HG03175 (cell line): ENCODE results near the gene FBXL13.
"Not testable (repeated sequence)": the region's sequence is repeated elsewhere in the genome, so short reads cannot be mapped to it uniquely, and the experiment has no call there.

Experiments
- ATAC-seq: cut with Tn5 transposase; IDR thresholded peaks from one replicate; pipeline ENCODE4 v1.9.1; 2021; ENCODE audit warnings: mild to moderate bottlenecking, moderate library complexity; ENCODE audit not compliant: unreplicated experiment

FBXL13 gene

DNA sequence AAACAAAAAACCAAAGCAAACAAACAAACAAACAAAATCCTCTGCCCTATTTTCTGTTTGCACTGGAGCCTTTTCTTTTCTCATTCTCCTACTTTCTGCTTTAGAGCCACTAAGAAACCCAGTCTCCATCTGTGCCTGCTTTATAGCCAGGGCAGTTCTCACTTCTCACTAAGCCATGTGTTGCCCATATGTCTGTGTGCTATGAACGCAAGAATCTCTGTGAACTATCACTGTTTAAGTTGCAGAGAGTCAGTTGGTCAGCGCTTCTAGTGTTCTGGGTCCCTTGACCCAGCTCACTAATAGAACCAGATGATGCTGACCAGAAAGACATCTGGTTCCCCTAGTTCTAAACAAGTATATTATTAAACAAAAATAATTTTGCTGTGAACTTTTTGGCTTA, 244.4 kb downstream of the FBXL13 start:
- no peak for ATAC-seq

DNA sequence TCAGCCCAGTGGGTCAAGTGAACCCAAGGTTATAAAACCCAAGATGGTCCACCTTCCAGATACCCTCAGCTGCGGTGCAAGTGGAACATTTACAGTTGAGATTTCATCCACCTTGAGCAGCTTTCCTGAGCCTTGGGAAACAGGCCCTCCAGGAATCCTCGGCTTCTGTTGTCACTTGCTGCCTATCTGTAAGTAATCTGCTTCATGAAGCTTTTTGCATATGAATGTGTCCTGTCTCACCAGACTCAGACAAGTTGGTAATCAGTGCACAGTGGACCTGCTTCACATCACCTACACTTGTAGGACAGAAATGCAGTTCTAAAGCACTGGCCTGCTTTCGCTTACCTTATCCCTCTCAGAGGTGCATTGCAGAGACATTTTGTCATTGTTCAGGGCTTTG, 245.5 kb downstream of the FBXL13 start:
- ATAC-seq, result no peak

DNA sequence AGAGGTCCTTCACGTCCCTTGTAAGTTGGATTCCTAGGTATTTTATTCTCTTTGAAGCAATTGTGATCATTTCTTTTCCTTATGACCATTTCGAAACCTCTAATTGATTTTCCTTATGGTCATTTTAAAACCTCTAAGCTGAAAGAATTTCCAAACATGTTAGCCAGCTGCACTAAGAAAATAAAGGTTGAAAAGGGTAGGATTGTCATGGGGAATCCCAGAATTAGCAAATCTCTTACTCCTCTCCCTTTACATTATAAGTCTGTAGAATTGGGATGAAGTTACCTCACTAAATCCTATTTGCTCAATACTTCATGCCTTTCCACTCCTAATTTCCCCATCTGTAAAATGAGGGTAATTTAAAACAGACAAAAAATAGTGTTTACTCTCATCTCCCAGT, 246.3 kb downstream of the FBXL13 start:
- no peak for ATAC-seq

DNA sequence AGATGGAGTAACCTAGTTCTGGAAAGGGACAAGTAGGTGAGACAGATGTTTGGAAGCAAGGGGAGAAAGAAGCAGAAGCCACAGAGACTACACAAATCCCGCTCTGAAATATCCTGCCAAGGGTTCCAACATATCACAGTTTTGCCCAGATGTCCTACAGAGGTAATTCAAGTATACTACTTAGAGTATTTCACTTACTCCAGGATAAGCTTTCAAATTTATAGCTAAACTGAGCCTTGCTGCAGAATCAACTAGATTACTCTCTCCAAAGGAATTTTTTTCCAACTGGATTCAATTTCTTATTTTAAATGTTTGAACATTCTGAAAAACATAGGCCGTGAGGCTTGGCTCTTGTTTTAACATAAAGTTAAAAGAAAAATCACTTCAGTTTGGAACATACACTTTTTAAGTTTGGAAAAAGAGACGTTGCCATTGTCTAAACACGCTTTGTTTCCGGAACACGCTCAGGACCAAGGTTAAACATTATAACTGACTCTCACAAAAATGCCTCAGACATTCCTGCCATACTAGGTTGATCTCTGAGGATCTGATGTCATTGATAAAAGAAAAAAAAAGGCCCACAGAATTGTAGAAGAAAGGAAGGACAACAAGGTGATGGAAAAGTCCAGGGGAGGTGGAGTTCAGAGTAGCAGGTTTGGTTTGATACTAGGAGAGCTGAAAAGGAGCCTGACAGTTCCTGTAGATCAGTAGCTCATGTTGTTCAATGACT, 251.0 kb downstream of the FBXL13 start:
- ATAC-seq, result no peak

DNA sequence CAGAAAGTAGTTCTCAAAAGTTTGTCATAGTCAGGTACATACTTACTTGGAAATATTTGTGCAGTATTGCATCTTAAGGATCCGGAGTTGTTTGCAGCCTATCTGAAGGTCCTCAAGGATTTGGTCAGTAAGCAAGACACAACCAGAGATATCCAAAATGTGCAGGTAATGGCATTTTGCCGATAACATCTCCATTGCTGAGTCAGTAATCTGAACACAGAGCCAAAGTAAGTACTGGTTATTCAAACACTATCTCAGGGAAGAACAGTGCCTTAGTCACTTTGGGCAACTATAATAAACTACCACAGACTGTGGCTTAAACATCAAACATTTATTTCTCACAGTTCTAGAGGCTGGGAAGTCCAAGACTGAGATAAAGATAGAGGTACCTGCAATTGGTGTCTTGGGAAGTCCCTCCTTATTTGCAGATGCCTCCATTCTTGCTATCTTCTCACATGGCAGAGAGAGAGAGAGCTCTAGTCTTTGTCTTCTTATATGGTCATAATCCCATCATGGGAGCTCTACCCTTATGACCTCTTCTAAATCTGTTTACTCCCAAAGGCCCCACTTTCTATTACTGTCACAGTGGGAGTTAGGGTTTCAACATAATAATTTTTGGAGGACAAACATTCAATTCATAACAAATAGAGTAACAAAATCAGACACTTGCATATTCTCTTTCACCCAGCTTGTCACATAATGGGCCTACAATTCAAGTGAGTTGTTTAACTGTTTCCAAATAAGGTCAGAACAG, 252.4 kb downstream of the FBXL13 start:
- ATAC-seq, result no peak

DNA sequence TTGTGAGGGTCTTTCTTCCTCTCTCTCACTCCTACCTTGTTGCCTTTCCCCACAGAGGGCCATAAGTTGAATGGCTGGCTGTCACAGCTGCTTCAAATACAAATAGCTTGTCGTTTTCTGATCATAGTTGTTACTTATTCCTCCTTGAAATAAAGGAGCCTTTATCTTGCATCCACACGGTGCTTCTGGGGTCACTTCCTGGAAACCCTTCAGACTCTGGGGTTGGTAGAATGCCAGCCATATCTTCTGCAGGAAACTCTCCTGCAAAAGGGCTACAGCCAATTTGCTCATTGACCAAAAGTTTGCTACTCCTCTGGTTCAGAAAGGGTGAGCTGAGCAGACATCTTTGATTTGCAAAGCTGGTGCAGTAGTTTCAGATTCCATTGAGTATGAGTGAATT, 255.4 kb downstream of the FBXL13 start:
- ATAC-seq, result no peak

DNA sequence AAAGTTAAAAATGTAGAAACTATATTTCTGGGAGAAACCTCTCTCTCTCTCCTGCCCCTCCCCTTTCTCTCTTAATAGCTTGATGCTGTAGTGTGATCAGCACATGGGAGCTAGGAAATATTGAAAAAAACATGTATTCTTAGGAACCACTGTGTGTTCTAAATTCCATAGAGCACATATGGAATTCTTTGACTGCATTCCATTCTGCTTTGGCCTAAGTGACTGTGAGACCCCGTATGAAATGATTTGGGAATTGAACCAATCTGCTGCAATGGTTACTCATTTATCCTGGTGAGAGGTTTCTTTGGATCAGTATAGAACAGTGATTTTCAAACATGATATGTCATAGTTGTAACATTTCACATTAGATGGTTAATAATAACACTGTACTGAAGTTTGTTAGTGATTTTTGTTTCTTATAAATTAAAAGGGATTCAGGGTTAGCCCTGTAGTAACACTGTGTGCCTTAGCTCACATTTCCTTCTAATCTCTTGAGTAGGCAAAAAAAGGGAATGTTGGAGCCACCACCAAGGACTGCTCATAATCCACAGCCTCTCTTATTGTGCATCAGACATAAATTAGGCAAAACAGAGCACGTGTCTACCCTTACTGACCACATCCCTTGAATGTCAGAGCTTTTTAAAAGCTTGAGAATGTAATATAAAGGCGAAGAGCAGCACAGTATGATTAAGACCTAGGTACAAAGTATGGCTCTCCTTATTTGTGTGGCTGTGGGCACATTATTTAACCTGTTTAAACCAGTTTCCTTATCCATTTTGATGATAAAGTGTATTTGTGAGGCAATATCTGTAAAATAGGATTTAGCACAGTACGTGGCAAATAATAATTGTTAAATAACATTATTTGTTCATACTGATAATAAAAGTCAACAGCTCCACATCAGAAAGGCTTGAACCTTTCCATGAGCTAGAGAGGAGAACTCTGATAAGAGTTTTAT, 256.7 kb downstream of the FBXL13 start:
- no peak for ATAC-seq

DNA sequence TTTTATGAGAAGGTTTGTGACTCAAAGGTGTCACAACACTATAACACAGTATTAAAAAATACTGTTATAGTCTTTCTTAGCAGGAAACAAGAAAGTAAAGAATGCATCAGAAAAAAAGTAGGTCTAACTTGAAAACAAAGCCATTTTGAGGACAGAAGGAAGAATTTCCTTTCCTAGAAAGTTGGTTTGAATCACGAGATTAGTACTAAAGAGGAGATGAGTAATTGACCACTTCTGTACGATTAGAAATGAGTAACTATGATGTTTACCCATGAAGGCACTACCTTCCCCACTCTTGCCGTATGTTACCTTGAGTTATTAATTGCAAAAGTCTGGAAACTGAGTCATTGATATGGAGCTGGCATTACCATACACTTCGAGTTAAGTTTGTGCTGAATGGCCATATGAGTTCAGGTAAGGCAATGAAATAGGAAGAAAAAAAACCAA, 260.5 kb downstream of the FBXL13 start:
- ATAC-seq, result no peak

DNA sequence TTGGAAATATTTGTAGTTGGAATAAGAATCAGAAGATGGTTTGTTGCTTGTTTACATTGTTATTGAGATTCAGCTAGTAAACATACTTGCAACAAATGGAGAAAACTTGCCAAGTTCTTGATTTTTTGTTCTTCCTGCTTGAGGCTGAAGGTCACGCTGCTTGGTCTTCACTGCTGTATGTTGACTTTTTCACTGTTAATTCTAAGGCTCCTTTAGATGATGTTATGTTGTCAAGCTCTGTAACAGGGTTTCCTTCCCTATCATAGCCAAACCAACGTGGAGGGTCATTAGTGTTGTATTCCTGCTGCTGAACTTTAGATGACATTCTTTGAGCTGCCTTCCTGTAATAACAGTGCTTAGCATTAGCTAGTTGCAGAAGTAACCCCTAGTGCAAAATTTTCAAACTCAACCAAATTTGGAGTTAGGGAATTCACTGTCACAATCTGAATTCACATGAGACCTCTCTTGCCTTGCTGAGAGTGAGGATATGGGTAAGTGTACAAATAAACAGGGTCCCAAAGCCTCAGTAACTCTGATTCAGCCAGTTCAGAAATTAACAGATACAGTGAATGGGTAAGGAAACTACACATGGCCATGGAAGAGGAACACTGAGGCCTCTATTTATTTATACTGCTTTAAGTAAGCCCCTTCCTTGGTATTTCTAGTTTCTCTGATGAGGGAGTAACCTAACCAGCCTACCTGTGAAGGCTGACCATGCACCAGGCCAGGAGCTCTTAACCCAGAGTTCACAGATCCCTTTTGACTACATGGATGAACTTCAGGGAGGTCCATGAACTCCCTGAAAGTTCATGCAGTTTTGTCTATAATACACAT, 261.2 kb downstream of the FBXL13 start:
- ATAC-seq, result no peak

DNA sequence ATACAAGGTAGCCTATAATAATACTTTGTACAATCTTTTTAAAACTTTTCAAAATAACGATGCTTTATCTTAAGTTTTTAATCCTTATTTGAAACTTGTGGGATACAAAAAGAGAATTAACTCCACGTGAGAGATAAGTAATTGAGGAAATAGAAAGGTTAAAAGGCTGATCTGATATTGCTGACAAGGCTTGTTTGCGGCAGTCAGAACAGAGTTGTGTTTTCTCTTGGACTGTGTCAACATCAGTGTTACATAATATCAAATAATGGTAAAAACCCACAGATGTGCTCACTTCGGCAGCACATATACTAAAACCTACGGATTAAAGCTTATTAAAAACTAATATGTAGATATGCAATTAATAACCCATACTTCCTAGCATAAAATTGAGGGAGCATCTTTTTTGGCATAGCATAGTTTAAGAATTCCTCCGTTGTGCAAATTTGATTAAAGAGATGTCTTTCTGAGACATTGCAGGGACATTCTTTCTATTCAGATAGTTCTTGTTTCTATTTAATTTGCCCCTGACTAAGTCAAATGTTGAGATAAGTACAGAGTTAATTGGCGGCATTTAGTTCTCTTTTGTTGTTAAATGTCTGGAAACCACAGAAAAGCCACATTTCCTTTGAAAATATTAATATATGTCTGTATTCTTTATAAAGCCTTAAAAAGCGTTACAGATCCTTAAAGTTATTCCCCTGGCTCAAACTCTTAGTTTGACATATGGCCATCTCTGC, 262.5 kb downstream of the FBXL13 start:
- ATAC-seq, result no peak

DNA sequence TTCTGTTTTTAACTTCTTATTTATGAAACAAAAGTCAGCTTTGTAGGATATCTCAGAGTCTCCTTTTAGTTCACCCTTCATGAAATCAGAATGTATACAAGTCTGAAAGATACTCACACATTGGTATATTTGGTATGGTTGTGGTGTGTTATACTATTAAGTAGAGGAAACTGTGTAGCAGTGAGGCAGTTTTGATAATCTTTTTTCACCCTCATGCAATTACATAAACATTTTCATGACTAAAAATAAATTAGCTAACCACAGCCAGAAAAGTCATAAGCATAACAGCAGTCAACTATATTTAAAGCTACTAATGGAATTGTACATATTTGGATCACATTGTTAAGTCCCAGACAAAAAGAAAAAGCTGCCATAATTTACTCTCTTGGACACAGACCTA, 263.7 kb downstream of the FBXL13 start:
- no peak for ATAC-seq

DNA sequence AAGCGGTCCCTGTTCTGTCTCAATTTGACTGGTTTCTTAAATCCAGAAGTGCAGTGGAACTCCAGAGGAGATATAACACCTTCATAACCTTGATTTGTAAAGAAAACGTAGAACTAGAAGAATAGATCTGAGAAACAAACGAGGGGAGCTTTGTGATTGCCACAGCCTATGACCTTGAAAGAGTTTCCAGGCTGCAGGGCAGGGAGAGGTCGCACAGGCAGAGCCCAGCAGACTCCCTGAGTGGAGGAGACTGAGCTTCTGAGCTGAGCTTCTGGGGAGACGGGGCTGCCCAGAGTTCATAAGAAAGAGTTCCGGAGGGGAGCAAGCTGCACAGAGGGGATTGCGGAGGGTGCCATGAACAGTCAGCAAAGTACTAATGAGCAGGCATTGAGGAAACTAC, 268.0 kb downstream of the FBXL13 start:
- ATAC-seq, result no peak

DNA sequence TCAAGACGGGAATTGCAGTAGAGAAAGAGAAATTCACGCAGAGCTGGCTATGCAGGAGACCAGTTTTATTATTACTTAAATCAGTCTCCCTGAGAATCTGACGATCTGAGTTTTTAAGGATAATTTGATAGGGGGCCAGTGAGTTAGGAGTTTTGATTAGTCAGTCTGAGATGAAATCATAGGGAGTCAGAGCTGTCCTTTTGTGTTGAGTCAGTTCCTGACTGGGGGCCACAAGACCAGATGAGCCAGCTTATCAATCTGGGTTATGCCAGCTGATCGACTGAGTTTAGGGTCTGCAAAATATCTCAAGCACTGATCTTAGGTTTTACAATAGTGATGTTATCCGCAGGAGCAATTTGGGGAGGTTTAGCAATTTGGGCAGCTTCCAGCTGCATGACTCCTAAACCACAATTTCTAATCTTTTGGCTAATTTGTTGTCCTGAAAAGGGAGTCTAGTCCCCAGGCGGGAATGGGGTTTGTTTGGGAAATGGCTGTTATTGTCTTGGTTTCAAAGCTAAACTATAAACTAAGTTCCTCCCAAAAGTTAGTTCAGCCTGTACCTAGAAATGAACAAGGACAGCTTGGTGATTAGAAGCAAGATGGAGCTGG, 278.5 kb downstream of the FBXL13 start:
- ATAC-seq, result not testable (repeated sequence)

DNA sequence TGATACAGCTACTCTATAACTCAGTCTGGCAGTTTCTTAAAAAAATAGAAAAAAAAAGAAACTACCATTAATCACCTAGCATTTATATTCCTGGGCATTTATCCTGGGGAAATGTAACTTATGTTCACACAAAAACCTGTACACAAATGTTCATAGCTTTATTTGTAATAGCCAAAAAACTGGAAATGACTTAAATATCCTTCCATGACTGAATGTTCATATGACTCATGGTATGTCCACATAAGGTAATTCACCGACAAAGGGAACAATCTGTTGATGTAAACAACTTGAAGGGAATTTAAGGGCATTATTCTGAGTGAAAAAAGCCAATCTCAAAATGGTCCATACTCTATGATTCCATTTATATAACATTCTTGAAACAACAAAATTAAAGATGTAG, 280.0 kb downstream of the FBXL13 start:
- ATAC-seq, result not testable (repeated sequence)

DNA sequence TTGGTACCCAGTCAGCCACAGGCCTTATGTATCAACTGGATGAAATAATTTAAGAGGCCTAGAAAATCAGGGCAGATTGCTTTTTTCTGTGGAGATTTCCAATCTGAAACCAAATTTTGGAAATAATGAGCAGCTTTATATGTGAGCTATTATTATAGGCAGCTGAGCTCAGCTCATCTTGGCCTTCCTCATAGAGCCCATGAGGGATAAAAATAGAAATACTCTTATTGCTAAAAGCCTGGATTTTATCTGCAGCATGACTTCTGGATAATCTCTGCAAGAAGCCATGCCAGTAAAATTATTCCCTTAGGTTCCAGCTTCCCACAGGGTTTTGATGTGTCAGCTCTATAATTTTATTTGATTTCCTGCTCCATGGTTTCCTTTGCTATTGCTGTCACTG, 282.8 kb downstream of the FBXL13 start:
- not testable (repeated sequence) for ATAC-seq

DNA sequence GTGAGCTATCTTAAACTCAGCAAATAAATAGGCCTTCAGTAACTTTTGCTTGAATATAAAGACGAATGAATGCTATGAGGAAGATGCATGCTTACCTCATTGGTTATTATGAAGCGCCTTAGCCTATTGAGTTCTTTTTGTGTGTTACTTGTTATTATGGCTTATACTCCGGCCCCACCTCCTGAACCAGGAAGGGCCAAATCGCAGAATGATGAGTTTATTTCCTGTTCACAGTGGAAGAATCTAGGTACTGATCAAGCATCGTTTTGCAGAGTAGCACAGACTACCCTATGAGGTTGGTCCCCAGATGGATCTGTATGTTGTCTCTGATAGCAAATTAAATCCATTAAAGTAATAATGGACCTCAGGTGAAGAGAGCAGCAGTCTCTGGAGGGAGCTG, 283.2 kb downstream of the FBXL13 start:
- not testable (repeated sequence) for ATAC-seq

DNA sequence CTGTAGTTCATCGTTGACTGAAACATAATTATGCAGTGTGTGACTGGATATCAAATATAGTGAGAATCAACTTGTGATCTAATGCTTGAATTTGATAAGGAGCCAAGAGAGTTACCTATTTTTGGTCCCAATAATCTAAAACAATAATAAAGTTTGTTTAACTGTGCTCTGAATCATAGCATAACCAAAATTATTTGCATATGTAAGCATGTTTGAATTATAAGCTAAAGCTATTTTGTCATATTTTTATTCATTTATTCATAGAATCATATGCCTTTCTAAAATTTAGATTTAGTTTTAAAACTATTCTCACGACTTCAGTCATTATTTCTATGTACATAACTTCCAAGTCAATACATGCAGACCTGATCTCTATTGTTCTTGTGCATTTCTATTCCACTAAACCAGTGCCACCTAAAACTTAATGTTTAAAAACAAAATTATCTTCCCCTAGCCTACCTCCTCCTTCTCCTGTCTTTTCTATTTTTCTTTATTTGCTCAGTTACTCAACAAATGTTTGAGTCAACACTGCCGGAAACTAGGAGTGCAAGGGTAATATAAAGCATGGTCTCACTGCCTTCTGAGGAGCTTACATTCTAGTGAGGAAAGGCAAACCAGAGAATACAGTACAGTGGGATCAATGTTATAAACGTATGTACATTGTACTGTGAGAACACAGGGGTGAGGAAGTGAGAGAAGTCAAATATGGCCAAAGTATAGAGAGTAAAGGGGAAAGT, 284.1 kb downstream of the FBXL13 start:
- not testable (repeated sequence) for ATAC-seq

DNA sequence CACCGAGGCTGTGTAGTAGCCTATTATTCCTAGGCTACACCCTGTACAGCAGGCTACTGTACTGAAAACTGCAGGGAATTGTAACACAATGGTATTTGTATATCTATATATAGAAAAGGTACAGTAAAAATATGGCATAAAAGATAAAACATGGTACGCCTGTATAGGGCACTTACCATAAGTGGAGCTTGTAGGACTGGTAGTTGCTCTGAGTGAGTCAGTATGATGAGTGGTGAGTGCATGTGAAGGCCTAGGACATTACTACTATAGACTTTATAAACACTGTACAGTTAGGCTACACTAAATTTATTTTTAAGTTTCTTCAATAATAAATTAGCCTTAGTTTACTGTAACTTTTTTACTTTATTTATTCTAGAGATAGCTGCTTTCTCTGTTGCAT, 285.8 kb downstream of the FBXL13 start:
- ATAC-seq, result not testable (repeated sequence)

DNA sequence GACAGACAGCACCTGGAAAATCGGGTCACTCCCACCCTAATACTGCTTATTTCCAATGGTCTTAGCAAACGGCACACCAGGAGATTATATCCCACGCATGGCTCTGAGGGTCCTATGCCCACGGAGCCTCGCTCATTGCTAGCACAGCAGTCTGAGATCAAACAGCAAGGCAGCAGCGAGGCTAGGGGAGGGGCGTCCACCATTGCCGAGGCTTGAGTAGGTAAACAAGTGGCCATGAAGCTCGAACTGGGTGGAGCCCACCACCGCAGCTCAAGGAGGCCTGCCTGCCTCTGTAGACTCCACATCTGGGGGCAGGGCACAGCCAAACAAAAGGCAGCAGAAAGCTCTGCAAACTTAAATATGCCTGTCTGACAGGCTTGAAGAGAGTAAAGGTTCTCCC, 293.7 kb downstream of the FBXL13 start:
- ATAC-seq, result not testable (repeated sequence)
